HG02938 (cell line): ENCODE measurements around the gene EIF2AK3.
A peak's percentile ranks its signal among the peaks of the same experiment; 100 is the strongest.
"Not testable (repeated sequence)": the region's sequence is repeated elsewhere in the genome, so short reads cannot be mapped to it uniquely, and the experiment has no call there.

ENCODE experiments used
- ATAC-seq: cut with Tn5 transposase; IDR thresholded peaks from one replicate; pipeline ENCODE4 v1.9.1; 2021; ENCODE audit warnings: mild to moderate bottlenecking, moderate library complexity; ENCODE audit not compliant: unreplicated experiment

The EIF2AK3 gene

GRCh38 chr2:88637464-88637863 lies 10.2 kb upstream of the EIF2AK3 start:
- ATAC-seq, result no peak

DNA sequence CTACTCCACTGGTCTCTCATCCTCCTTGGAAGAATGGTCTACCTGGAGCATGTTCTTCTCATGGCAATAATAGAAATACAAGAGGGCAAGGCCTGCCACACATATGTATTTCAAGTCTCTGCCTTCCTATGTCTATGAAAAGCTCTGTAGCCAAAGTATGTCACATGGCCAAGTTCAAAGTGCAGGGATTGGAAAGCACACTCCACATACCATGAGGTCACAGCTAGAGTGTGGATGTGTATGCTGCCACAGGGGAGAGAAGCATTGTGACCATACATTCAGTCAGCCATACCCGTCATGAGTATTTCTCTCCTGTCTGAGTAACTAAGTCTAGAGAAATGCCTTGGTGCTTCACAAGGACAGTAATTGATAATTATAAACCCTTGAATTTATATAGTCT lies 8.8 kb upstream of the EIF2AK3 start:
- no peak for ATAC-seq

DNA sequence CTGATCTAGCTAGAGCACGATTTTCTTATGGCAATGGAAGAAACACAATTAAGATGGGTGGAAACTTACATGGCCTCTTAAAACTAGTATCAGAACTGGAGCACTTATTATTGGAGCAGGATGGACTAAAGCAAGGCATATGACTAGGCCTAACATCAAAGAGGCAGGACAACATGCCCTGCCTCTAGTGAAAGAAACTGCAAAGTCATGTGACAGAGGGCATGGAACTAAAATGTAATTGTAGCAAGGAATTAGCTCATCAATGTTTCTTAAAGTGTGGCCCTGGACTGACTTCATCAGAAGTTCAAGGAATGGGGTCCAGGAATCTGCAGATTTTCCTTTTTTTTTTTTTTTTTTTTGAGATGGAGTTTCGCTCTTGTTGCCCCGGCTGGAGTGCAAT lies 5.3 kb upstream of the EIF2AK3 start:
- no peak for ATAC-seq

DNA sequence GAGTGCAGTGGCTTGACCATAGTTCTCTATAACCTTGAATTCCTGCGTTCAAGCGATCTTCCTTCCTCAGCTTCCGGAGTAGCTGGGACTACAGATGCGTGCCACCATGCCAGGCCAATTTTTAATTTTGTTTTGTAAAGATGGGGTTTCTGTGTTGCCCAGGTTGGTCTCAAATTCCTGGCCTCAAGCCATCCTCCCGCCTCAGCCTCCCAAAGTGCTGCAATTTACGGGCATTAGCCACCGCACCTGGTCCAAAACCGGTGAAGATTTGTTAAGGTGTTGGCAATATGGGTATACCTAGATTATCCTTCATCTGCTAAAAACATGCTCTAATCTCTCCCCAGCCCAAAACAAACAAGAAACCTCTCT lies 1.3 kb upstream of the EIF2AK3 start:
- no peak for ATAC-seq

GRCh38 chr2:88627856-88628570 lies 749 bp upstream of the EIF2AK3 start:
- peak; percentile 33 for ATAC-seq

DNA sequence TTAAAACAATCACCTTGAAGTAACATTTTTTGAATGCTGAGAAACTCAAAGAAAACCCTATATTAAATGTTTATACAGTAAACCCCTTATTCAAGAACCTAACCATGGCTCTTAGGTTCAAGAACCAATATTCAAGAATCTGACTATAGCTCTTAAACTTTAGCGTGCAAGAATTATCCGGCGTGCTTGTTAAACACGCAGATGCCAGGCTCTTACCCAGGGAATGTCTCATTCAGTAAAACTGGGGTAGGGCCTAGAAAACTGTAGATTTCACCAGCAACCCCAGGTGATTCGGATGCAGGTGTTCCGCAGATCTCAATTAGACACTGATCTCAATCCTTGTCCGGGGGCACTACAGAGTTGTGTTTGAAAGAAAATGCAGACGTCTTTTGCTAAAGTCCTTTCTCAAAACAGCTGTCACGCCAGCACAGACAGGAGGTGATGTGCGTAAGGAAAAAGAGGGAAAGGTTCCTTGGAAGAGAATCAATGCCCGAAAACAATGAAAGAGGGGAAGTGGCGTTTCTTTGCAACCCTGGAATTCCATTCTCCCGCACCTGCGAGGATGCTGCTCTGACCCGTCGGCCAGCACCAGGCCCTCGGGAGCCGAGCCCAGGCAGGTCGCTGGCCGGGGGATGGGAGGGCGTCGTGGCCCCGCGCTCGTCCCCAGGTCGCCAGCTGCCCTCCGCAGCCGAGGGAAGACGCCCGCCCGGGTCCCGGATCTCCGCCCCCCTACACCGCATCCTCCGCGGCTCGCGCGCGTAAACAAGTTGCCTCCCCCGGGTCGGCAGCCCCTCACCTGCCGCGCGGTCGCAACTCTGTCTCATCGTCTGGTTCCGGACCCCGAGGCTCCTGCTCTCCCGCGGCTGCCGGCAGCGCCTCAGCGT lies 851 bp downstream of the EIF2AK3 start:
- ATAC-seq, result no peak

- no peak for ATAC-seq
These were observed 2.8 kb downstream of the EIF2AK3 start for GRCh38 chr2:88624477-88624876.

GRCh38 chr2:88623831-88624465 lies 3.3 kb downstream of the EIF2AK3 start:
- ATAC-seq, result not testable (repeated sequence)

- ATAC-seq, result no peak
These were observed 5.0 kb downstream of the EIF2AK3 start for GRCh38 chr2:88622307-88622706.

- no peak for ATAC-seq
These were observed 5.8 kb downstream of the EIF2AK3 start for GRCh38 chr2:88621432-88621831.

DNA sequence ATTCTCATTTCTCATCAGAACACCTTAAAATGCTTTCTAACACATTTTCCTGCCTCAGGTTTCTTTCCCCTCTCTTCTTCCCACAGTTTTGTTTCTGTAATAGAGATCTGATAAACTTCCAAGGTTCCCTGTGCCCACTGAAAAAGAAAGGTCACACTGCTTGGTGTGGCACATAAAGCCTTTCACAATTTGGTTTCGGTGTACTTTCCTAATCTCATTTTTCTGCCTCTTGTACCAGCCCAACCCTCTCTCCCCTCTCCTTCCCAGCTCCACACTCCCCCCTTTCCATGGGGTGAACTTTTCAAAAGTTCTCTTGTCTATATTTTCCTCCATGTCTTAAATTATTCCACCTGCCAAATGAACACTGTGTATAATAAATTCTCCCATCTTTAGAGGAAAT lies 7.2 kb downstream of the EIF2AK3 start:
- no peak for ATAC-seq

GRCh38 chr2:88615822-88616221 lies 11.4 kb downstream of the EIF2AK3 start:
- ATAC-seq, result peak; percentile 60

GRCh38 chr2:88614497-88615157 lies 12.6 kb downstream of the EIF2AK3 start:
- peak; percentile 75 for ATAC-seq

DNA sequence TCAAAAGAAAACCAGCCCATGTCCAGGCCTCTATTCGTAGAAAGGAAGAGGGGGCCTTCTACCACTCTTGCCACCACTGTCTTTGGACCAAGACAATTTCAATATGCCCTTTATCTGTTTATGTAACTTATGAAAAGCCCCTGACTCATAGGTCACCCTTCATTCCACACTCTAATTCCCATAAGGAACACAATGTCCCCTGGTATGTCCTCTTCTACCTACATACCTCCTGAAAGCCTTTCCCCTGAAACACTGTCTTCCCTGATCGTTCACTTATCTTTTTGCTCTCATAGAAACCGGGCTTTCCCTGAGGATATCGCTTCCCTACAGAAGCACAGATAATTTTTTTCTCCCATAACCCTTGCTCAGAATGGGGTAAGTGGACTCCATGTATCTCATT lies 13.3 kb downstream of the EIF2AK3 start:
- no peak for ATAC-seq

DNA sequence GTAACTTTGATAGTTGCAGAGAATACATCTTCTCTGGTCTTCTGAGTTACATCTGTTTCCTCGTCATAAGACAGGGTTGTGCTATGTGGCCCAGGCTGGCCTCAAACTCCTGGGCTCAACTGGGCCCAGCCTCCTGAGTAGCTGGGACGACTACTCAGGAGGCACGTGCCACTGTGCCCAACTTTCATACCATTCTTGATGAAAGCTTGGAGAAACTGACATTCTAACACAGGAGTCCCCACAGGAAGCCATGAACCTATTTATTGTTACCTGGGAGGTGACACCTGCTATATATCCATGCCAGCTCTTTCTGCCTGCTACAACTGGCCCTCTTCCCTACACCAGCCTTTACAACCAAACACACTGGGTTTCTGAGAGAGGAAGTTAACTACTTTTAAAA lies 19.1 kb downstream of the EIF2AK3 start:
- ATAC-seq, result no peak

DNA sequence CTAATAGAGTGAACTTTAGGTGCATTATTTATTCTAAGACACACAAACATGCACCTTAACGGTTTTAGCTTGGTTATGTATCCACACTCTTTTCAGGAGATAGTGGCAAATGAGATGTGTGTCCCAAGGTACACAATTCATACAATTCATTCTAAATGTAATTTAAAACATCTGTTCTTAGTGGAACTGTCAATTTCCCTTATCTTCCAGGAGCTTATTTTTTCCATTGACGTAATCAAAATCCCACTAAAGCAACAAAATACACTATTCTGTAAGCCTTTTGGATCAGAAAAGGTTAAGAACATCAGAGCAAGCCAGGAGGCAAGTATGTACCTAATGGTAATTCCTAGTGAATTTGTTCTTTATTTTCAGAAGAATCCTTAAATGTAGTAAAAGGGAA lies 19.8 kb downstream of the EIF2AK3 start:
- no peak for ATAC-seq

- ATAC-seq, result peak; percentile 79
These were observed 20.8 kb downstream of the EIF2AK3 start for GRCh38 chr2:88606371-88607030.

- no peak for ATAC-seq
These were observed 24.1 kb downstream of the EIF2AK3 start for GRCh38 chr2:88603146-88603545.

DNA sequence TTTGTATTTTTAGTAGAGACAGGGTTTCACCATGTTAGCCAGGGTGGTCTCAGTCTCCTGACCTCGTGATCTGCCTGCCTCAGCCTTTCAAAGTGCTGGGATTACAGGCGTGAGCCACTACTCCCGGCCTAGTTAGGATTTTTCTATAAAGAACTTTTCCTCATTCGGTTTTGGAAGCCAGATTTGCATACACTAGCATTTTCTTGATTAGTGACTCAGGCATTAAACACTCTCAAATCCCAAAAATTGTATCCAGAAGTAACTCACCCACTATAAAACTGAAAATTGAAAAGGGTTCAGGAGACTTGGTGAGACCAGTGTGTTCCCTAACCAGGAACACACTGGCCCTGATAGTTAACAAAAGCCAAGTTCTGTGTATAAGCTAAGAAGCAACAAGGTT lies 25.2 kb downstream of the EIF2AK3 start:
- ATAC-seq, result no peak

GRCh38 chr2:88601286-88601685 lies 26.0 kb downstream of the EIF2AK3 start:
- ATAC-seq, result no peak

- ATAC-seq, result peak; percentile 100
These were observed 27.2 kb downstream of the EIF2AK3 start for GRCh38 chr2:88600038-88600465.
